ENCODE results near the gene NUDT14. TPM values are rescaled to one million over a fixed set of nuclear protein-coding genes. Genes with fewer than 3 reads are reported as not detected.

NUDT14 gene
- total and polyA plus RNA-seq, 2 of the 4 experiments (the other 2 are of a cell fraction), result 5.6 to 9.3 TPM

GRCh38 chr14:105165761-105166485, 15.2 kb downstream of the NUDT14 start:
- no peak overlapping the region for H3K56ac ChIP-seq (ENCODE audit: extremely low read depth, insufficient read depth, low read length)
- in situ Hi-C loops (cut with MboI; ENCODE audit: low sequenced_read_pairs), result no loop called here
- CTCF ChIA-PET, result no interaction called here

More at GRCh38 chr14:105165761-105166485, 15.2 kb downstream of the NUDT14 start:
- H3K4me1 ChIP-seq (ENCODE audit: control insufficient read depth, insufficient read depth, low read length), result peaks cover 3% of the 10 kb centered on the region; the same call in 1 of the 2 replicates
- no peaks in the 10 kb centered on the region for H3K9me1 ChIP-seq (ENCODE audit: insufficient read depth, low read length)
- H3K9ac ChIP-seq (ENCODE audit: low read depth, low read length), result no peak overlapping the region
- no peak overlapping the region for H2BK5ac ChIP-seq (ENCODE audit: low read depth, low read length, poor library complexity, severe bottlenecking)
- H4K20me1 ChIP-seq (ENCODE audit: insufficient read depth, low read length), result no peaks in the 10 kb centered on the region
- H4K5ac ChIP-seq (ENCODE audit: low read depth, low read length), result no peak overlapping the region
- H2BK15ac ChIP-seq (ENCODE audit: low read depth, low read length), result no peak overlapping the region
- H3K4me3 ChIP-seq (ENCODE audit: insufficient read depth, low read depth, low read length), result no peak overlapping the region
- H3K4ac ChIP-seq (ENCODE audit: low read depth, low read length), result no peak overlapping the region
- POLR2A ChIA-PET (ENCODE audit: unreplicated experiment), result no interaction called here
- H3K9me3 ChIP-seq (ENCODE audit: control insufficient read depth, insufficient read depth, low read length), result no peaks in the 10 kb centered on the region
- H3K27me3 ChIP-seq (ENCODE audit: control insufficient read depth, insufficient read depth, low read length), result peaks cover 40% of the 10 kb centered on the region
- no peak overlapping the region for H2BK20ac ChIP-seq (ENCODE audit: low read depth, low read length)
- H3K36me3 ChIP-seq (ENCODE audit: control insufficient read depth, insufficient read depth, low read length), result no peaks in the 10 kb centered on the region
- no peak for TF ChIP-seq POLR2A (IDR thresholded peaks at IDR 0.05; ENCODE audit: low read depth, low read length)
- no peak for TF ChIP-seq CHD1 (IDR thresholded peaks at IDR 0.05; ENCODE audit: low read depth, low read length)
- no peak for TF ChIP-seq BHLHE40 (IDR thresholded peaks at IDR 0.05; ENCODE audit: low read depth, low read length)
- TF ChIP-seq FOS (IDR thresholded peaks at IDR 0.05; ENCODE audit: low read depth, low read length), result no peak
- TF ChIP-seq, protein P1, sequence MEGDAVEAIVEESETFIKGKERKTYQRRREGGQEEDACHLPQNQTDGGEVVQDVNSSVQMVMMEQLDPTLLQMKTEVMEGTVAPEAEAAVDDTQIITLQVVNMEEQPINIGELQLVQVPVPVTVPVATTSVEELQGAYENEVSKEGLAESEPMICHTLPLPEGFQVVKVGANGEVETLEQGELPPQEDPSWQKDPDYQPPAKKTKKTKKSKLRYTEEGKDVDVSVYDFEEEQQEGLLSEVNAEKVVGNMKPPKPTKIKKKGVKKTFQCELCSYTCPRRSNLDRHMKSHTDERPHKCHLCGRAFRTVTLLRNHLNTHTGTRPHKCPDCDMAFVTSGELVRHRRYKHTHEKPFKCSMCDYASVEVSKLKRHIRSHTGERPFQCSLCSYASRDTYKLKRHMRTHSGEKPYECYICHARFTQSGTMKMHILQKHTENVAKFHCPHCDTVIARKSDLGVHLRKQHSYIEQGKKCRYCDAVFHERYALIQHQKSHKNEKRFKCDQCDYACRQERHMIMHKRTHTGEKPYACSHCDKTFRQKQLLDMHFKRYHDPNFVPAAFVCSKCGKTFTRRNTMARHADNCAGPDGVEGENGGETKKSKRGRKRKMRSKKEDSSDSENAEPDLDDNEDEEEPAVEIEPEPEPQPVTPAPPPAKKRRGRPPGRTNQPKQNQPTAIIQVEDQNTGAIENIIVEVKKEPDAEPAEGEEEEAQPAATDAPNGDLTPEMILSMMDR (conservative IDR thresholded peaks at IDR 0.05; ENCODE audit: low read depth, low read length), result no peak
- TF ChIP-seq NFE2L2 (IDR thresholded peaks at IDR 0.05; ENCODE audit: low read depth, low read length), result no peak
- no peak for TF ChIP-seq MXI1 (IDR thresholded peaks at IDR 0.05; ENCODE audit: borderline replicate concordance, low read depth, low read length)
- no peak for TF ChIP-seq CEBPB (IDR thresholded peaks at IDR 0.05; ENCODE audit: low read depth, low read length)
- no peak for TF ChIP-seq RCOR1 (IDR thresholded peaks at IDR 0.05; ENCODE audit: insufficient replicate concordance, low read length)
- intact Hi-C loops (cut with micrococcal nuclease) (no loop called here), dilution Hi-C loops (cut with HindIII; ENCODE audit: low sequenced_read_pairs, unreplicated experiment) (no loop called here)
- no peak overlapping the region for H3K14ac ChIP-seq (replicated peaks; ENCODE audit: low read depth, low read length)
- 88% methylated on average over 20 of the region's 32 CpGs; no CpG with 5 or more reads in 1 of the 2 experiments for WGBS, 2 experiments (ENCODE audit: extremely low coverage in 2 of 2, insufficient read length in 1 of 2)
- ATAC-seq (ENCODE audit: low read depth) (no peak), DNase-seq (no peak)
- BruUV-seq (replicated peaks), result no TSS peak
- no peak overlapping the region for H3K23ac ChIP-seq (ENCODE audit: low read depth, low read length)
- H3K27ac ChIP-seq (ENCODE audit: insufficient read depth, low read length), result no peak overlapping the region
- no peak overlapping the region for H3K4me2 ChIP-seq (ENCODE audit: low read depth, low read length)
- H2AFZ ChIP-seq (replicated peaks; ENCODE audit: low read length, poor library complexity), result no peak overlapping the region
- no peak overlapping the region for H2AK5ac ChIP-seq (ENCODE audit: low read depth, low read length)
- H2AK9ac ChIP-seq (replicated peaks; ENCODE audit: low read depth, low read length, poor library complexity), result no peak overlapping the region
- no peaks in the 10 kb centered on the region for H3K79me1 ChIP-seq (ENCODE audit: low read depth in 1 of 2, low read length in 2 of 2)
- H4K8ac ChIP-seq (ENCODE audit: low read depth in 2 of 2, low read length in 2 of 2), result no peak overlapping the region
- H3K18ac ChIP-seq (ENCODE audit: low read depth, low read length), result no peak overlapping the region
- no peak overlapping the region for H2BK120ac ChIP-seq (ENCODE audit: low read depth, low read length)
- H4K91ac ChIP-seq (ENCODE audit: insufficient read depth, low read depth, low read length), result no peak overlapping the region
